Measurements from ENCODE around the gene SLC35F1.
"Not testable (repeated sequence)": the region's sequence is repeated elsewhere in the genome, so short reads cannot be mapped to it uniquely, and the experiment has no call there.

SLC35F1 gene

GRCh38 chr6:117906958-117907600, at the start of gene SLC35F1:
TSS of gene SLC35F1 (plus strand) at chr6:117907264.
- TF ChIP-seq, protein P1, sequence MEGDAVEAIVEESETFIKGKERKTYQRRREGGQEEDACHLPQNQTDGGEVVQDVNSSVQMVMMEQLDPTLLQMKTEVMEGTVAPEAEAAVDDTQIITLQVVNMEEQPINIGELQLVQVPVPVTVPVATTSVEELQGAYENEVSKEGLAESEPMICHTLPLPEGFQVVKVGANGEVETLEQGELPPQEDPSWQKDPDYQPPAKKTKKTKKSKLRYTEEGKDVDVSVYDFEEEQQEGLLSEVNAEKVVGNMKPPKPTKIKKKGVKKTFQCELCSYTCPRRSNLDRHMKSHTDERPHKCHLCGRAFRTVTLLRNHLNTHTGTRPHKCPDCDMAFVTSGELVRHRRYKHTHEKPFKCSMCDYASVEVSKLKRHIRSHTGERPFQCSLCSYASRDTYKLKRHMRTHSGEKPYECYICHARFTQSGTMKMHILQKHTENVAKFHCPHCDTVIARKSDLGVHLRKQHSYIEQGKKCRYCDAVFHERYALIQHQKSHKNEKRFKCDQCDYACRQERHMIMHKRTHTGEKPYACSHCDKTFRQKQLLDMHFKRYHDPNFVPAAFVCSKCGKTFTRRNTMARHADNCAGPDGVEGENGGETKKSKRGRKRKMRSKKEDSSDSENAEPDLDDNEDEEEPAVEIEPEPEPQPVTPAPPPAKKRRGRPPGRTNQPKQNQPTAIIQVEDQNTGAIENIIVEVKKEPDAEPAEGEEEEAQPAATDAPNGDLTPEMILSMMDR (conservative IDR thresholded peaks at IDR 0.05; ENCODE audit: control insufficient read depth, insufficient read depth, low read depth, low read length) = peak; percentile 30
- peak within 1 kb of the TSS; percentile 29 for H3K4me3 ChIP-seq (ENCODE audit: control insufficient read depth, low read depth, low read length)
- no peak for DNase-seq (ENCODE audit: low read depth)

DNA sequence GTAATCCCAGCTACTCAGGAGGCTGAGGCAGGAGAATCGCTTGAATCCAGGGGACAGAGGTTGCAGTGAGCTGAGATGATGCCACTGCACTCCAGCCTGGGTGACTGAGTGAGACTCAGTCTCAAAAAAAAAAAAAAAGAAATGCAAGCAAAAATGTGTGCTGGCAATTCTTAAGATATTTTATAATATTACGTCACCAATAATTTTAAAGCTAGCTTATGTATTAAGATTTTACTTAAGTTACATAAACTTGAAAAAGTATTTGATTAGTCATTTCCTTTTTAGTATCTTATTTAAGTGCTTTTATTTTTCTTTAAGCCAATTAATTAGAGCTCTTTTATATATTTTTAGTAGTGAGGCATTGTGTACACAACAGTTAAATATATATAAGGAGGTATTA, 48.5 kb upstream of the SLC35F1 start:
- not testable (repeated sequence) for H3K4me3 ChIP-seq (ENCODE audit: control insufficient read depth, low read depth, low read length)

DNA sequence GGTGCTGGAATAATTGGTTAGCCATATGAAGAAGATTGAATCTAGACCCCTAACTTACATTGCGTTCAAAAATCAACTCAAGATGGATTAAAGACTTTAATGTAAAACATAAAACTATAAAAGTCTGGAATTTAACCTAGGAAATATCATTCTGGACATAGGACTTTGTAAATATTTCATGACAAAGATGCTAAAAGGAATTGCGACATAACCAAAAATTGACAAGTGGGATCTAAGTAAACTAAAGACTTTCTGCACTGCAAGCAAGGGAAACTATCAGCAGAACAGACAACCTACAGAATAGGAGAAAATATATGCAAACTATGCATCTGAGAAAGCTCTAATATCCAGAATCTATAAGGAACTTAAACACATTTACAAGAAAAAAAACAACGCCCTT, 45.5 kb upstream of the SLC35F1 start:
- DNase-seq (ENCODE audit: low read depth) = no peak
- no peak overlapping the region for H3K4me3 ChIP-seq (ENCODE audit: control insufficient read depth, low read depth, low read length)
- TF ChIP-seq, protein P1 (conservative IDR thresholded peaks at IDR 0.05; ENCODE audit: control insufficient read depth, insufficient read depth, low read depth, low read length) = no peak

More for the DNA sequence above, 48.5 kb upstream of the SLC35F1 start:
- DNase-seq (ENCODE audit: low read depth) = not testable (repeated sequence)

- TF ChIP-seq, protein P1 (conservative IDR thresholded peaks at IDR 0.05; ENCODE audit: control insufficient read depth, insufficient read depth, low read depth, low read length) = no peak
- DNase-seq (ENCODE audit: low read depth) = no peak
- H3K4me3 ChIP-seq (ENCODE audit: control insufficient read depth, low read depth, low read length) = no peak overlapping the region
Measured at GRCh38 chr6:117866561-117866960, 40.5 kb upstream of the SLC35F1 start.

DNA sequence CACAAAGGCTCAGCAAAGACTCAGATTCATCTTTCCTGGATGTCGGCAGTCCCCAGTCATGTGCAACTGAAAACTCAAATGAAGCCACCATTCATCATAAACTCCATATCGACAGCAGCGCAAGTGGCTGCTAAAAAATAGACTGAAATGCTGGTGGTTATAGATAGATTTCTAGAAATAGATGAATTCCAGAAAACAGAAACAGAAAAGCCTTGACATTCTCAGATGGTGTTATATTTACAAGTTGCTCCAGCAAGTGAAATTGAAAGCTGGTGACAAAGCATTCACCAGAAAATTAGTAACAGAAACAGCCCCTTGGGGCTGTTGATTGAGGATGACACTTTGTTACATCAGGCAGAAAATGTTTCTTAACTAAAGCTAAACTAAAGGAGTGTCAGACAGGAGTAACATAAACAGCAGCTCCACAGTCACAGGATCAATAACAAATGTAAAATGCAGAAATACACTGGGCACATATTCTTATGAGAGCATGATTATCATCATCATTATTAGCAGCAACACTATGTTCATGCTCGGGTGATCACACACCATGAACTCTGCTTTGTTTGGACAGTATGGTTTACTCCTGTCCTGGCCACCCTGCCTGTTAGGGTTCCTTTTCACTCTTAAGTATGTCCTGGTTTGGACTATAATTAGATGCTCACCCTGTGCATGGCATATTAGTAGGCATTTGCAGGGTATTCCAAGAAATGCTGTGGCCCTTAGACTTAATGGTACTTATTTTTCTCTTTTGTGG, 36.4 kb upstream of the SLC35F1 start:
- TF ChIP-seq, protein P1 (conservative IDR thresholded peaks at IDR 0.05; ENCODE audit: control insufficient read depth, insufficient read depth, low read depth, low read length) = no peak
- no peak overlapping the region for H3K4me3 ChIP-seq (ENCODE audit: control insufficient read depth, low read depth, low read length)
- DNase-seq (ENCODE audit: low read depth) = no peak

DNA sequence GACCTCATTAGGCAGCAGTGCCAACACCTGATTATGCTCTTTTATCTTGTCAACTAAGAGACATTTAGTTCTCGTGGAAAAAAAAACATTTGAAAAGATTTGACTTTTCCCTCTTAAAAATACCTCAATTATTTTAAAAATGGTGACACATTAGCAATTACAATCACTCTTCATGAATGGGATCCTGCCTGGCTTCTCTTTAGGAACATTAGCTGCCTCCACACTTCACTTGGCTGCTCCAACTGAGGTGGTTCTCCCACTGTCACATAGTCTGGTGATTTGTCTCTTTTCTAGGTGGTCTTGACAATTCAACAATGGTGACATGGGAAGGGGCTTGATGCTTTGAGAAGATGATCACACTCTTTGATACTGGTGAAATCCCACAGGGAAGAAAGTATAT, 26.2 kb upstream of the SLC35F1 start:
- no peak for DNase-seq (ENCODE audit: low read depth)
- TF ChIP-seq, protein P1 (conservative IDR thresholded peaks at IDR 0.05; ENCODE audit: control insufficient read depth, insufficient read depth, low read depth, low read length) = no peak
- H3K4me3 ChIP-seq (ENCODE audit: control insufficient read depth, low read depth, low read length) = no peak overlapping the region

DNA sequence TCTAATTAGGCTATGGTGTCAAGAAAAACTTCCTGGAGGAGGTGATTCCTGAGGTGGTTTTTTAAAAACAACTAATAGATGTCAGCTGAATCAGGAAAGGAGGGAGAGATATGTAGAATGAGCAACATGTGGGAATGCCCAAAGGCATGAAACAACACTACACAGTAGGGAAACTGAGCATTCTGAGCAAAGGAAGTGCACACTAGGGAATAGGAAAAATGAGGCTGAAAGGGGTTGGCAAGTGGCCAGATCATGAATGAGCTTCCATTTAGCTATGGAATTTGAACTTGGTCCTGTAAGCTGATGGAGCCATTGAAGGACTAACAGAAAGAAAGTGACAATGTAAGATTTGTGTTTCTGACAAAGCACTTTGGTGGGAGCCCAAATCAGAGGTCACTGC, 16.9 kb upstream of the SLC35F1 start:
- no peak overlapping the region for H3K4me3 ChIP-seq (ENCODE audit: control insufficient read depth, low read depth, low read length)
- TF ChIP-seq, protein P1 (conservative IDR thresholded peaks at IDR 0.05; ENCODE audit: control insufficient read depth, insufficient read depth, low read depth, low read length) = no peak
- no peak for DNase-seq (ENCODE audit: low read depth)

Measured in fibroblast of mammary gland (primary cell).